ENCODE measurements around the gene HS1BP3.
A peak's percentile ranks its signal among the peaks of the same experiment; 100 is the strongest.

DNA sequence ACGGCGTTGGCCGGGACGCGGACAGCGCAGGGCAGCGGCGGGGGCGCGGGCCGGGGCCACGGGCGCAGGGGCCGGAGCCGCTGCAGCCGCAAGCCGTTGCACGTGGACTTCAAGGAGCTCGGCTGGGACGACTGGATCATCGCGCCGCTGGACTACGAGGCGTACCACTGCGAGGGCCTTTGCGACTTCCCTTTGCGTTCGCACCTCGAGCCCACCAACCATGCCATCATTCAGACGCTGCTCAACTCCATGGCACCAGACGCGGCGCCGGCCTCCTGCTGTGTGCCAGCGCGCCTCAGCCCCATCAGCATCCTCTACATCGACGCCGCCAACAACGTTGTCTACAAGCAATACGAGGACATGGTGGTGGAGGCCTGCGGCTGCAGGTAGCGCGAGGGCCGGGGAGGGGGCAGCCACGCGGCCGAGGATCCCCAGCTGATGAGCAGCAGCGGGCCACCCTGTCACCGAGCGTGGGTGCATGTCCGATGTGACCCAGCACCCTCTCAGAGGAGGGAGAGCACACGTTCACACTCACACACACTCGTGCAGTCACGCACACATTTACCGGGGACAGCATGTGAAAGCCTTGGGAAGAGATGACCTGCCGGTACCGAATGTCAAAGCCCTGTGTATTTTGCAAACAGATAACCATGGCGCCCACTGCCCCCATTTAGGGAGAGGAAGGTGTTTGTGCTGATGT, 20.3 kb upstream of the HS1BP3 start:
- TF ChIP-seq EZH2phosphoT487 (IDR thresholded peaks at IDR 0.05; ENCODE audit: insufficient read depth, low read depth) (0 out of 2 replicates have a peak, but pooled peaks have one; percentile 49), EZH2 (IDR thresholded peaks at IDR 0.05; ENCODE audit: insufficient read depth, poor library complexity, severe bottlenecking) (no peak)

All from GM23248 (cell line).